Transverse colon (tissue), 3 donors: ENCODE results near the gene HSH2D.

Experiments used
- POLR2A ChIP-seq: fragments of 450-650 bp; IDR thresholded peaks from one replicate; pipeline ENCODE4 v1.6.1; 2016; ENCODE audit warnings: antibody characterized with exemption, mild to moderate bottlenecking, moderate library complexity
- TF ChIP-seq, protein P1 (sequence below), 5 experiments: fragments of 200-600 bp in 3 of 5; fragments of 450-650 bp in 2 of 5; sonication (generic) in 3 of 5; IDR thresholded peaks; 1 replicate in 2 of 5; 2 replicates in 3 of 5; pipeline ENCODE4 v1.5.1; 2016 to 2017; ENCODE audit warnings: antibody characterized with exemption in 5 of 5, inconsistent platforms in 3 of 5, mild to moderate bottlenecking in 2 of 5, moderate library complexity in 1 of 5

DNA sequence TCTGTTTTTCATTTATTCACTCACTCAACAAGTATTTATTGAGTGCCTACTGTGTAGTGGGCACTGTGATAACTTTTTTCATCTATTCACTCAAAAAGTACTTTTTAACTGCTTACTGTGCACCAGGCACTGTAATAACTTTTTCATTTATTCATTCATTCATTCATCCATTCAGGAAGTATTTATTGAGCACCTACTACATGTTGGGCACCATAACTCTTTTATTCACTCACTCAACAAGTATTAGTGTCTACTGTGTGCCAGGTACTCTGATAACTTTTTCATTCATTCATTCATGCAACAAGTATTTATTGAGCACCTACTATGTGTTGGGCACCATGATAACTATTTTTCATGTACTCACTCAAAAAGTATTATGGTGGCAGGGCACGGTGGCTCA is 22.9 kb downstream of the HSH2D start:
- TF ChIP-seq POLR2A = no peak
- TF ChIP-seq, protein P1, sequence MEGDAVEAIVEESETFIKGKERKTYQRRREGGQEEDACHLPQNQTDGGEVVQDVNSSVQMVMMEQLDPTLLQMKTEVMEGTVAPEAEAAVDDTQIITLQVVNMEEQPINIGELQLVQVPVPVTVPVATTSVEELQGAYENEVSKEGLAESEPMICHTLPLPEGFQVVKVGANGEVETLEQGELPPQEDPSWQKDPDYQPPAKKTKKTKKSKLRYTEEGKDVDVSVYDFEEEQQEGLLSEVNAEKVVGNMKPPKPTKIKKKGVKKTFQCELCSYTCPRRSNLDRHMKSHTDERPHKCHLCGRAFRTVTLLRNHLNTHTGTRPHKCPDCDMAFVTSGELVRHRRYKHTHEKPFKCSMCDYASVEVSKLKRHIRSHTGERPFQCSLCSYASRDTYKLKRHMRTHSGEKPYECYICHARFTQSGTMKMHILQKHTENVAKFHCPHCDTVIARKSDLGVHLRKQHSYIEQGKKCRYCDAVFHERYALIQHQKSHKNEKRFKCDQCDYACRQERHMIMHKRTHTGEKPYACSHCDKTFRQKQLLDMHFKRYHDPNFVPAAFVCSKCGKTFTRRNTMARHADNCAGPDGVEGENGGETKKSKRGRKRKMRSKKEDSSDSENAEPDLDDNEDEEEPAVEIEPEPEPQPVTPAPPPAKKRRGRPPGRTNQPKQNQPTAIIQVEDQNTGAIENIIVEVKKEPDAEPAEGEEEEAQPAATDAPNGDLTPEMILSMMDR (IDR thresholded peaks at IDR 0.05) = no peak
